Muscle layer of duodenum (tissue), 2 donors: ENCODE data around the gene C13orf46.

ENCODE experiments used
- H3K27ac ChIP-seq: one replicate; pipeline ENCODE4 v1.7.0; 2013; ENCODE audit warnings: mild to moderate bottlenecking, low read length
- H3K27me3 ChIP-seq: one replicate; pipeline ENCODE4 v1.7.0; 2013; ENCODE audit warnings: low read depth, mild to moderate bottlenecking, control low read depth, low read length
- H3K36me3 ChIP-seq, 2 donors: one replicate each; pipeline ENCODE4 v1.7.0; 2013; ENCODE audit warnings: low read length in 2 of 2, control low read depth in 1 of 2, mild to moderate bottlenecking in 1 of 2; ENCODE audit not compliant: insufficient read depth in 2 of 2, control insufficient read depth in 1 of 2
- H3K4me1 ChIP-seq, 2 donors: one replicate each; pipeline ENCODE4 v1.7.0; 2013; ENCODE audit warnings: low read length in 2 of 2, mild to moderate bottlenecking in 2 of 2, control low read depth in 1 of 2, moderate library complexity in 1 of 2; ENCODE audit not compliant: insufficient read depth in 2 of 2, control insufficient read depth in 1 of 2
- H3K4me3 ChIP-seq, 2 donors: one replicate each; pipeline ENCODE4 v1.7.0; 2013; ENCODE audit warnings: low read length in 2 of 2, low read depth in 1 of 2, mild to moderate bottlenecking in 1 of 2
- H3K9me3 ChIP-seq, 2 donors: one replicate each; pipeline ENCODE4 v1.7.0; 2013; ENCODE audit warnings: low read length in 2 of 2, control low read depth in 1 of 2, mild to moderate bottlenecking in 1 of 2; ENCODE audit not compliant: control insufficient read depth in 1 of 2
- donor health status: healthy.

Gene C13orf46

DNA sequence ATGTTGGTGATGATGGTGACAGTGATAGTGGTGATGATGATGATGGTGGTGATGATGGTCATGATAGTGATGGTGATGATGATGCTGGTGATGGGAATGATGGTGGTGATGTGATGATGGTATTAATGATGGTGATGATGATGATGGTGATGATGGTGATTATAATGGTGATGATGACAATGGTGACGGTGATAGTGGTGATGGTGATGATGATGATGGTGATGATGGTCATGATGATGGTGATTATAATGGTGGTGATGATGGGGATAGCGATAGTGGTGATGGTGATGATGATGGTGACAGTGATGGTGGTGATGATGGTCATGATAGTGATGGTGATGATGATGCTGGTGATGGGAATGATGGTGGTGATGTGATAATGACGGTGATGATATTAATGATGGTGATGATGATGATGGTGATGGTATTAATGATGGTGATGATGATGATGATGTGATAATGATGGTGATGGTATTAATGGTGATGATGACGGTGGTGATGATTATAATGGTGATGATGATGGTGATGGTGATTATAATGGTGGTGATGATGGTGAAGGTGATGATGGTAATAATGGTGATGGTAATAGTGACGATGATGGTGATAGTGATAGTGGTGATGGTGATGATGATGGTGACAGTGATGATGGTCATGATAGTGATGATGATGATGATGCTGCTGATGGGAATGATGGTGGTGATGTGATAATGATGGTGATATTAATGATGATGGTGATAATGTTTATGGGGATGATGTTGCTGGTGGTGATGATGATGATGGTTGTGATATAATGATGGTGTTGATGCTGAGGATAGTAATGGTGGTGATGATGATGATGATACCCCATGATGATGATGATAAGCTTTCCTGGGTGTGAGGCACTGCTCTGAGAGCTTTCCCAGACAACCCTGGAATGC is 7.7 kb downstream of the C13orf46 start:
- no peaks in the 10 kb centered on the region for H3K9me3 ChIP-seq
- no peaks in the 10 kb centered on the region for H3K36me3 ChIP-seq
- H3K27ac ChIP-seq: no peak overlapping the region
- no peaks in the 10 kb centered on the region for H3K4me1 ChIP-seq
- no peaks in the 10 kb centered on the region for H3K27me3 ChIP-seq
- H3K4me3 ChIP-seq: no peak overlapping the region

DNA sequence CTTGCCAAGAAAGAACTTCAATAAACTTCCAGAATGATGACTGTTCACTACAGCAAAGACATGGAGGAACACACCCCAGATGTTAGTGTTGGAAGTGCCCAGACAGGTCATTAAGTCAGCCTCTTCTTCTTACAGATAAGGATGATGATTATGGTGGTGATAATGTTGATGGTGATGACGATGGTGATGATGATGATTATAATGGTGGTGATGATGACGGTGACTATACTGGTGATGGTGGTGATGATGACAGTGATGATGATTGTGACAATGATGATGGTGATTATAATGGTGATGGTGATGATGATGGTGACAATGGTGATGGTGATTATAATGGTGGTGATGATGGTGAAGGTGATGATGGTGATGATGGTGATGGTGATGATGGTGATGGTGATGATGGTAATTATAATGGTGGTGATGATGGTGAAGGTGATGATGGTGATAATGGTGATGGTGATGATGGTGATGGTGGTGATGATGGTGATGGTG is 8.4 kb downstream of the C13orf46 start:
- Histone ChIP-seq H3K36me3 (no peaks in the 10 kb centered on the region), H3K9me3 (no peaks in the 10 kb centered on the region), H3K4me1 (no peaks in the 10 kb centered on the region), H3K27ac (no peak overlapping the region), H3K27me3 (no peaks in the 10 kb centered on the region), H3K4me3 (no peak overlapping the region)

DNA sequence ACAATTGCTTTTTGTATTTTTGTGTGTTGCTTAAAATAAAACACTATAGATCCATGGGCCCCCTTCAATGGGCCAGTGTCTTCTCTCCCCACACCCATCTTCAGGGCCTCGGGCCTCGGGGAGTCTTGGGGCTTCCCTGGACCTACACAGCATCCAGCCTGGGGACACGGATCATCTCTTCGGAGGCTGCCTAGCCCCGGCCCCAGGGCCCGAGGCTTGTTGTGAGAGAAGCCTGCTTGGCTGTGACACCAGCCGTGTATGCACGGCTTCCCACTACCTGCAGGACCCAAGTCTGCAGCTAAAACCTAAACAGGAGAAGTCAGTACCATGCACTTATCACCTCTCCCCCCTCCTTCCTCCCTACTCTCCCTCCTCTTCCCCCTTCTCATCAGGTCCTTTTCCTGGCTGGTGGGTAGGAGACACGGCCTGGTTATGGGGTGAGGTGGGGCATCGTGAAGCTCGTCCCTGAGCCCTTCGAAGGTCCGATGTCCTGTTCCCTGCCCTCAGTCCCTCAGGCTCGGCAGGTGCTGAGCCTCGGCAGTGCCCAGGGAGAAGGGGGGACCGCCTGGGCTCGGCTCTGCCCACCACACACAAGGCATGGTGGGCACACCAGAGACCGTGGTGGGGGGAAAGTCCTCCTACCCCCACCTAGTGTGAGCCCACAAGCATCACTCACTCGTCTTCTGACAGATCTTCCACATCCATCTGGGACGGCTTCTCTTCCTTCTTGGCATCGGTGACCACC is 9.5 kb downstream of the C13orf46 start:
- H3K4me1 ChIP-seq: no peaks in the 10 kb centered on the region
- H3K9me3 ChIP-seq: no peaks in the 10 kb centered on the region
- no peaks in the 10 kb centered on the region for H3K36me3 ChIP-seq
- no peaks in the 10 kb centered on the region for H3K27me3 ChIP-seq
- H3K27ac ChIP-seq: no peak overlapping the region
- no peak overlapping the region for H3K4me3 ChIP-seq

DNA sequence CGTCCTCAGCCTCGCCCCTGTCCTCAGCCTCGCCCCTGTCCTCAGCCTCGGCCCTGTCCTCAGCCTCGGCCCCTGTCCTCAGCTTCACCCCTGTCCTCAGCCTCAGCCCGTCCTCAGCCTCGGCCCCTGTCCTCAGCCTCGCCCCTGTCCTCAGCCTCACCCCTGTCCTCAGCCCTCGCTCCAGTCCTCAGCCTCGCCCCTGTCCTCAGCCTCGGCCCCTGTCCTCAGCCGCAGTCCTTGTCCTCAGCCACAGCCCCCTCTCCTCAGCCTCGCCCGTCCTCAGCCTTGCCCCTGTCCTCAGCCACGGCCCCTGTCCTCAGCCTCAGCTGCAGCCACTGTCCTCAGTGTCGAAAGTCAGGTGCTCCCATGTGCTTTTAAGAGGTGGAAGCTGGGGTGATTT is 10.5 kb downstream of the C13orf46 start:
- H3K27ac ChIP-seq: no peak overlapping the region
- no peaks in the 10 kb centered on the region for H3K27me3 ChIP-seq
- no peaks in the 10 kb centered on the region for H3K4me1 ChIP-seq
- H3K4me3 ChIP-seq: no peak overlapping the region
- H3K9me3 ChIP-seq: no peaks in the 10 kb centered on the region
- H3K36me3 ChIP-seq: no peaks in the 10 kb centered on the region

DNA sequence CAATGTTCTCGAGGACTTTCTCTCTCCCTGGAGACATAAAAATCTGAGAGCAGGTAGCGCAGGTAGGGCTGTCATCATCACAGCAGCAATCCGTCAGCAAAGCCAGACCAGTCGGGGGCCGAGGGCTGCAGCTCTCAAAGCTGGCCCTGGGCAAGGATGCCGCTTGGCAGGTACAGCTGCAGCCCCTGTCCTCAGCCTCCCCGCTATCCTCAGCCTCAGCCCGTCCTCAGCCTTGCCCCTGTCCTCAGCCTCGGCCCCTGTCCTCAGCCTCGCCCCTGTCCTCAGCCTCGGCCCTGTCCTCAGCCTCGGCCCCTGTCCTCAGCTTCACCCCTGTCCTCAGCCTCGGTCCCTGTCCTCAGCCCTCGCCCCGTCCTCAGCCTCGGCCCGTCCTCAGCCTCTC is 10.9 kb downstream of the C13orf46 start:
- no peak overlapping the region for H3K27ac ChIP-seq
- no peaks in the 10 kb centered on the region for H3K9me3 ChIP-seq
- no peaks in the 10 kb centered on the region for H3K4me1 ChIP-seq
- H3K36me3 ChIP-seq: no peaks in the 10 kb centered on the region
- H3K27me3 ChIP-seq: no peaks in the 10 kb centered on the region
- no peak overlapping the region for H3K4me3 ChIP-seq

DNA sequence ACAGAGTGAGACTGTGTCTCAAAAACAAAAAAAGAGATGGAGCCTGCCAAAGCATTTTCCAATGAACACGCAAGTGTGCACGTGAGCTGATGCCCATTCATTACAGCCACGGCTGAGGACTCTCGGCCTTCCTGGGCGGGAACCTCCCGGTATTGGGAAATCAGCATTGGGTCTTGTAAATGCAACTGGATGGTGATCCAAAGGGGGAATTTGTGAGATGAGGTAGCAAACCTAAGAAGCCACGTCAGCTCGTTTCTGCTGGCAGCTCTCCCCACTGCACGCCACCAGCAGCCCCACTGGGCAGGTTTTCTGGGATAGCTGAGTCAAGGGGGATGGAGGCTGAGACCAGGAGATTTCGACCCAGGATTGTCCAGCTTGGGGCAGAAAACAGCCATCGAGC is 11.5 kb downstream of the C13orf46 start:
- Histone ChIP-seq H3K4me3 (no peak overlapping the region), H3K27ac (no peak overlapping the region), H3K27me3 (no peaks in the 10 kb centered on the region), H3K36me3 (no peaks in the 10 kb centered on the region), H3K4me1 (no peaks in the 10 kb centered on the region), H3K9me3 (no peaks in the 10 kb centered on the region)

DNA sequence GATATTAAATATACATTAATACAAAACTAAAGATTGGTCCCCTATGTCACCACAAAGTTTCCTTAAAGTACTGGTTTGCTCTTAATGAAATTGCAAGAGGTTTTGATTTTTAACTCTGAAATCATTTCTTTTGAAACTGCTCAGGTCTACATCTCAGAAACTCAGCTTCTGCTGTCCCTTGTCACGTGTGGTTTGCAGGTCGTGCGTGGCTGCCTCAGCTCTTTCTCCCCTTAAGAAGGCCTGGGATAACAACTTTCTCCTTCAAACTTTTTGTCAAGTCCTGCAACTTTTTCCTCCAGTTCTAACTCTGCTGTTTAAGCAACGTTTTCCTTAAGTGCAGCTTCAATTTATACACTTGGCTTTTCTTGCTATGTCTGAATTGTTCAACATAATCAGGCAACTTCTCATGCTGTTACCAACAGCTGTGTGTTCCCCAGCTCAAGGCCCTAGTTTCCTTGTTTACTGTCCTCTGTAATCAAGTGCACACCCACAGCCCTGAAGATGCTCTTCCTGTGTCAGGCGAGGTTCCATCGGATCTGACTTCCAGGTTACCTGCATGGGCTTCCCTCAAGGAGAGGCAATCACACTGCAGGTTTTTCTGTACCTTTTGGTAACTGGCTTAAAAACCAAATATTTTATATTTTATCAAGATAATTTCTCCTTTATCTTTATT is 13.5 kb downstream of the C13orf46 start:
- Histone ChIP-seq H3K27me3 (no peaks in the 10 kb centered on the region), H3K9me3 (peaks cover 0 to 3% of the 10 kb centered on the region in 2 donors), H3K4me1 (no peaks in the 10 kb centered on the region), H3K36me3 (no peaks in the 10 kb centered on the region), H3K27ac (no peak overlapping the region), H3K4me3 (no peak overlapping the region)

DNA sequence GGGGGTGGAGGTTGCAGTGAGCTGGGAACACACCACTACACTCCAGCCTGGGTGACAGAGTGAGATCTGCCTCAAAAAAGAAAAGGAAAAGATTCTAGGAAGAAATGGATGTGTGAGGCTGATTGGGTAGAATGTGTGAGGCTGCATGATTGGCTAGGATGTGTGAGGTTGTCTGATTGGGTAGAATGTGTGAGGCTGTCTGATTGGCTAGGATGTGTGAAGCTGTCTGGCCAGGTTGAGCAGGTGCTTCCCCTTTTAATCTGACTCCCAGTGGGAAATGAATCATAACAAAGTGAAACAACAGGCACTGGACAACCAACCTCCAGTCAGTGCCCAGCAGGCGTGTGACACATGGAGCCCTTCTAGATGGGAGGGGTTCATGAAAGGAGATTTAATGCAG is 14.7 kb downstream of the C13orf46 start:
- Histone ChIP-seq H3K4me1 (no peaks in the 10 kb centered on the region), H3K9me3 (peaks cover 0 to 3% of the 10 kb centered on the region in 2 donors), H3K36me3 (no peaks in the 10 kb centered on the region), H3K27ac (no peak overlapping the region), H3K27me3 (no peaks in the 10 kb centered on the region), H3K4me3 (no peak overlapping the region)

DNA sequence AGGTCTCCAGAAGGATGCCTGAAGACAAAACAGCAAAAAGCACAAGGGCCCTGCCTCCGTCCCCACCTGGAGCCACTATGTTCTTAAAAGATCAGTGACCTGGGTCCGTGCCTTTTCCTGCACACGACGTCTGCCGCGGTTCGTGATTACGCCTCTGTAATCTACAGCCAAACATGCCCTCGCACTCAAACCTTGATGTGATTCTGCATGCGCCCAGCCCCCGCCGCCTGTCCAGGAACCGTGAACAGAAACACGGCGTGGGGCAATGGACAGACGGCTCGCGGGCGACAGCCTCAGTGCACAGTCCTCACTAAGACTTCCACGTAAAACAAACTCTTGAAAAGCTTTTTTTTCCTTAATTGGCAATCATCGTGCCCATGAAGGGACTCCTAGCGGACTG is 15.5 kb downstream of the C13orf46 start:
- Histone ChIP-seq H3K4me1 (no peaks in the 10 kb centered on the region), H3K4me3 (no peak overlapping the region), H3K27ac (no peak overlapping the region), H3K36me3 (no peaks in the 10 kb centered on the region), H3K27me3 (no peaks in the 10 kb centered on the region), H3K9me3 (peaks cover 0 to 3% of the 10 kb centered on the region in 2 donors)

DNA sequence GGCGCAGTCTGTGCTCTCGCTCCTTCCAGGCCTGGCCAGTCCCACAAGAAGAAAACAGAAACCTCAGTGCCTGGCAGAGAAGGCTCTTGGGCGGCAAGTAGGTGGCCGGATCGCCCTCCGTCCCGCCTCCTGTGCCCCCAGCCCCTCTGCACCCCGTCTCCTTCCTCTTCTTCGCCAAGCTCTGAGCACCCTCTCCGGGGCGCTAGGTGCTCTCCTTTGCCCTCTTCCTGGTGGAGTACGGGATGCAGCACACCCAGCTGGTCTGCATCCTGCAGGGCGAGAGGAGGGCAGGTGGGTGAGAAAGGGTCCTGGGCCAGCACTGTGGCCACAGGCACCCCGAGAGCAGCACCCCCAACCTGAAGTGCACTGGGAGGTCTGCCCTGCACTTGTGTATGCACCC is 17.3 kb downstream of the C13orf46 start:
- Histone ChIP-seq H3K27ac (no peak overlapping the region), H3K36me3 (no peaks in the 10 kb centered on the region), H3K9me3 (peaks cover 0 to 3% of the 10 kb centered on the region in 2 donors), H3K27me3 (no peaks in the 10 kb centered on the region), H3K4me3 (no peak overlapping the region), H3K4me1 (peaks cover 0 to 3% of the 10 kb centered on the region in 2 donors)

DNA sequence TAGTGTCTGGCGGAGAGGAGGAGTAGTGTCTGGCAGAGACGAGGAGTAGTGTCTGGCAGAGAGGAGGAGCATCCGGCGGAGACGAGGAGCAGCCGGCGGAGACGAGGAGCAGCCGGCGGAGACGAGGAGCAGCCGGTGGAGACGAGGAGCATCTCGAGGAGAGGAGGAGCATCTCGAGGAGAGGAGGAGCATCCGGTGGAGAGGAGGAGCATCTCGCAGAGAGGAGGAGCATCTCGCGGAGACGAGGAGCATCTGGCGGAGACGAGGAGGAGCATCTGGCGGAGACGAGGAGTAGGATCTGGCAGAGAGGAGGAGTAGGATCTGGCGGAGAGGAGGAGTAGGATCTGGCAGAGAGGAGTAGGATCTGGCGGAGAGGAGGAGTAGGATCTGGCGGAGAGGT is 18.2 kb downstream of the C13orf46 start:
- H3K27me3 ChIP-seq: no peaks in the 10 kb centered on the region
- H3K27ac ChIP-seq: no peak overlapping the region
- peaks cover 0 to 7% of the 10 kb centered on the region in 2 donors for H3K4me1 ChIP-seq
- H3K36me3 ChIP-seq: no peaks in the 10 kb centered on the region
- no peak overlapping the region for H3K4me3 ChIP-seq
- peaks cover 0 to 3% of the 10 kb centered on the region in 2 donors for H3K9me3 ChIP-seq
